Lower lobe of right lung (tissue), 2 donors: ENCODE data around the gene TUBB1. TPM values are rescaled to one million over a fixed set of nuclear protein-coding genes. Genes with fewer than 3 reads are reported as not detected.
A peak's percentile ranks its signal among the peaks of the same experiment; 100 is the strongest.

Experiments
- ATAC-seq, 2 donors: fragments of 200-7000 bp; cut with Tn5 transposase; one replicate each; pipeline ENCODE4 v1.9.1; 2020 to 2022; ENCODE audit warnings: mild to moderate bottlenecking in 2 of 2, moderate library complexity in 2 of 2
- DNase-seq: peaks from one replicate; pipeline ENCODE4 v3.0.0-alpha.2; 2020
- H3K27ac ChIP-seq: fragments of 200-600 bp; one replicate; pipeline ENCODE4 v1.8.0; 2022
- H3K27me3 ChIP-seq: fragments of 200-600 bp; one replicate; pipeline ENCODE4 v1.8.0; 2022; ENCODE audit warnings: low read depth
- H3K36me3 ChIP-seq: fragments of 200-600 bp; one replicate; pipeline ENCODE4 v1.8.0; 2022; ENCODE audit warnings: mild to moderate bottlenecking
- H3K4me1 ChIP-seq: fragments of 200-600 bp; one replicate; pipeline ENCODE4 v1.8.0; 2022
- H3K4me3 ChIP-seq: fragments of 200-600 bp; one replicate; pipeline ENCODE4 v1.8.0; 2022; ENCODE audit warnings: mild to moderate bottlenecking
- H3K9me3 ChIP-seq: fragments of 200-600 bp; one replicate; pipeline ENCODE4 v1.8.0; 2022
- intact Hi-C: fragments of 100-400 bp; cut with DNase I; formaldehyde crosslinking; loops from one replicate; pipeline ENCODE4 v1.11.0; 2022
- total RNA-seq: library from RNA; stranded (reverse); fragmentation: NEBNext Ultra II Directional; extraction: Animal tissue kit (Norgen Biotek cat#: 25700); gene quantifications from one replicate; pipeline ENCODE4 v1.2.1, GENCODE V29; 2021
- TF ChIP-seq, protein P1 (sequence below): fragments of 200-600 bp; IDR thresholded peaks from one replicate; pipeline ENCODE4 v1.8.0; 2022; ENCODE audit warnings: antibody characterized with exemption, mild to moderate bottlenecking
- donor health status: DM: no; HTN: yes; CAD: no; lungs with severe emphysema.

The TUBB1 gene
- total RNA-seq, 1 donor from 2014 or later = 6.5 TPM

DNA sequence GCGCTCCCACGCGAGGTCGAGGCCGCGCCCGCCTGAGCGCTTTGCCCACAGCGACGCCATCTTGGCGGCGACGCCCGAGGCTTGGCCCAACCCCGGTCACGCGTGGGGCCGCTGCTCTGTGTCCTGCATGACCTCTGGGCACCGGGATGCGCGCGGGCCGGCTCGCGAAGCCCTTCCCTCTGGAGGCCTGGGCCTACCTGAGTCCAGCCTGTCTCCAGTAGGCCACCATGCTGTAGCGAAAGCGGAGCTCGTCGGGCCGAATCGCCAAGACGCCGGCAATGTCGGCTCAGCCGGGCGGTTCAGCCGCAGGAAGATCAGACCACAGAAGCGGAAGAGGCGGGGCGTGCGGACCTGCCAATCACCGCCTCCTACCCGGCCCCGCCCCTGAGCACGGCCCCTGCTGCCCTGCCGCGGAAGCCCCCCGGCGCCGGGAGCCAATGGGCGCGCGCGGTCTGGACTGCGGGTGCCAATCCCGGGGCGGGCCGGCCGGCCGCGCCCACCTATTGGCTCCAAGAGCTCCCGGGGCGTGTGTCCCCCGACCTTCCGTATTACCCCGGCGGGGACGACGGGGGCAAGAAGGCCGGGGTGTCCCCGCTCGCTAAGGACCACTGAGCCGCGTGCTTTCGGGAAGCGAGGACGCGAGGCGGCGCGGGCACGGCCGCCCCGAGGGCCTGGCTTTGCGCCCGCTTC is 12.9 kb downstream of the TUBB1 start, which contains the start of gene ATP5F1E:
Gene ATP5F1E, minus strand, starts transcription at position 313 of the 690 bp plus-strand sequence. Its CDS starts 84 bp downstream, at position 229.
- H3K36me3 ChIP-seq = peaks cover 63% of the 10 kb centered on the region
- peak within 1 kb of the TSS; percentile 92 for H3K27ac ChIP-seq
- peaks cover 47% of the 10 kb centered on the region for H3K4me1 ChIP-seq
- DNase-seq = peak; percentile 98
- ATAC-seq = peak; percentile 100
- TF ChIP-seq, protein P1, sequence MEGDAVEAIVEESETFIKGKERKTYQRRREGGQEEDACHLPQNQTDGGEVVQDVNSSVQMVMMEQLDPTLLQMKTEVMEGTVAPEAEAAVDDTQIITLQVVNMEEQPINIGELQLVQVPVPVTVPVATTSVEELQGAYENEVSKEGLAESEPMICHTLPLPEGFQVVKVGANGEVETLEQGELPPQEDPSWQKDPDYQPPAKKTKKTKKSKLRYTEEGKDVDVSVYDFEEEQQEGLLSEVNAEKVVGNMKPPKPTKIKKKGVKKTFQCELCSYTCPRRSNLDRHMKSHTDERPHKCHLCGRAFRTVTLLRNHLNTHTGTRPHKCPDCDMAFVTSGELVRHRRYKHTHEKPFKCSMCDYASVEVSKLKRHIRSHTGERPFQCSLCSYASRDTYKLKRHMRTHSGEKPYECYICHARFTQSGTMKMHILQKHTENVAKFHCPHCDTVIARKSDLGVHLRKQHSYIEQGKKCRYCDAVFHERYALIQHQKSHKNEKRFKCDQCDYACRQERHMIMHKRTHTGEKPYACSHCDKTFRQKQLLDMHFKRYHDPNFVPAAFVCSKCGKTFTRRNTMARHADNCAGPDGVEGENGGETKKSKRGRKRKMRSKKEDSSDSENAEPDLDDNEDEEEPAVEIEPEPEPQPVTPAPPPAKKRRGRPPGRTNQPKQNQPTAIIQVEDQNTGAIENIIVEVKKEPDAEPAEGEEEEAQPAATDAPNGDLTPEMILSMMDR = no peak
- H3K4me3 ChIP-seq = peak within 1 kb of the TSS; percentile 86
- no peaks in the 10 kb centered on the region for H3K9me3 ChIP-seq
- intact Hi-C loops = no loop called here
- H3K27me3 ChIP-seq = no peaks in the 10 kb centered on the region

DNA sequence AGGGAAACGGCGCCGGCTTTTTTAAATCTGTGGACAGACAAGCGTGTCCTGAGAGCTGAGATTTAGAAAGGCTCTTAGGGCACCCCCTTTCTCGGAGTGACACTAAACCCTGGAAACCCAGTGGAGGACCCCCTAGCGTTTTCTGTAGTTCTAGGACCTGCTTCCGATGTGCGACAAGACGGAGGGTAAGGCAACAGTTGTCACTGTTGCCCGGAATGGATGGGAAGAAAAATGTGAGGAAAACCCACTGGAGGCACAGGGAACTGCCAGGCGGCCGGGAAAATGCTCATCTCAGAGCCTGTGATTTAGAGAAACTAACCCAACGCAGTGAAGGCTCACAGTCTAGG is 13.5 kb downstream of the TUBB1 start:
- peaks cover 63% of the 10 kb centered on the region for H3K36me3 ChIP-seq
- TF ChIP-seq, protein P1 = peak; percentile 22
- DNase-seq = no peak
- H3K9me3 ChIP-seq = no peaks in the 10 kb centered on the region
- peaks cover 45% of the 10 kb centered on the region for H3K4me1 ChIP-seq
- H3K4me3 ChIP-seq = peak overlapping the region; percentile 86
- H3K27me3 ChIP-seq = no peaks in the 10 kb centered on the region
- ATAC-seq = peak in 1 of 2 donors; percentile 8
- intact Hi-C loops = no loop called here
- peak overlapping the region; percentile 92 for H3K27ac ChIP-seq

DNA sequence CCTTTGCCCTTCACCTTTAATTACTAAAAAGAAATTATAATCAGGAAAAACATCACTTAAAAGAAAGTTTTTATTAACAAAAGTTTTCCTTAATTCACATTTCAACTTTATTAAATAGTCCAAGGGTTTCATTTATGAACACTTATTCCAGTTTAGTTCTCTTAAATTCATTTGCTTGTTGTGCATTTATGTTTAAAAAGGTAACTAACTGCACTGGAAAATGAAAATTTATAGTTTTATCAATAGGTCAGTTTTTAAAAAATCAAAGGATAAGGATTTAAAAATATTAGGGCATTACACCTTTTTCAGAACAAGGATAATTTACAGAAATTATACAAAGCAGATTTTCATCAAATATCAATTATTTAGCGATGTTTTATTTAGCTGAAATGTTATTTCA is 13.9 kb downstream of the TUBB1 start:
- peak overlapping the region; percentile 92 for H3K27ac ChIP-seq
- peak overlapping the region; percentile 86 for H3K4me3 ChIP-seq
- intact Hi-C loops = no loop called here
- no peaks in the 10 kb centered on the region for H3K9me3 ChIP-seq
- peaks cover 63% of the 10 kb centered on the region for H3K36me3 ChIP-seq
- ATAC-seq = no peak
- TF ChIP-seq, protein P1 = no peak
- DNase-seq = no peak
- no peaks in the 10 kb centered on the region for H3K27me3 ChIP-seq
- H3K4me1 ChIP-seq = peaks cover 41% of the 10 kb centered on the region

DNA sequence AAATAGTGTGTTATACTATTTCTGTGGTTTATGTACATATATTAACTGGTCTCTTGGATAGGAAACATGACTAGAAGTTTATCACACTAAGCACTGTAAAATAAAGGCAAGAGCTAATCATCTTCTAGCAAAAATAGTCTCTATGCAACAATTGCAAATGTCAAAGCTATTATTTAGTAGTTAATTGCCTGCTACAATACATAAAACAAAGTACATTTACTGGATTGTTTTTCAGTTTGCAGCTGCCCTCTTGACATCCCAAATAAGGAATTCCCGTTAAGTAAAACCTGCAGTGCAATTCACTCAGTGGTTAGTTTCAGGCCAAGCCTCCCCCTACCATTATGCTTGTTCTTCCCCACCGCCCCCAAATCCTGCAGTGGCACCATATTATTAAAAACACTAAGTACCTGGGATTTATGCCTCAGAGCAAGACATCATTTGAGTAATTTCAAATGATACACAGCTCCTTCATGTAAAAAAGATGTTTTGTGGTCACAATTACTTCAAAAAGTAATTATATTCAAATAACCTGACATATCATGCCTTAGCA is 14.5 kb downstream of the TUBB1 start:
- Histone ChIP-seq H3K27me3 (no peaks in the 10 kb centered on the region), H3K4me3 (no peak overlapping the region), H3K36me3 (peaks cover 61% of the 10 kb centered on the region), H3K9me3 (no peaks in the 10 kb centered on the region), H3K4me1 (peaks cover 35% of the 10 kb centered on the region), H3K27ac (no peak overlapping the region)
- intact Hi-C loops = no loop called here
- ATAC-seq = no peak
- TF ChIP-seq, protein P1 = no peak
- no peak for DNase-seq

DNA sequence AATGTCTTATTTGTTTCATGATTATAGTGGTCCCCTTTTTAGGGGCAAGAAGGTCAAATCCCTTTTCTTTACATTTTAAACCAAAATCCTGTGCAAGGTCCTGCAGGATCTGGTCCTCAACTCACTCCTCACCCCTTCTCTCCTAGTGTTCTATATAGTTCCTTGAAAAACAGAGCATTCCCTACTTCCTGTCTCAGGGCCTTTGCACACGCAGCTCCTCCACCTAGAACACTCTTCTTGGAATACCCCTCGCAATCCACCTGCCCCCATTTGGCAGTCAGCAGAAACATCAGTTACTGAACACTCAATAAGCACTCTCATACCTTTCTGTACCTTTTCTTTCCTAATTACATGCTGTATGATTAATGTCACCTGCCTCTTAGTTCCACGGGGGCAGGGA is 16.2 kb downstream of the TUBB1 start:
- ATAC-seq = no peak
- TF ChIP-seq, protein P1 = no peak
- H3K27ac ChIP-seq = no peak overlapping the region

More for the DNA sequence above, 16.2 kb downstream of the TUBB1 start:
- H3K27me3 ChIP-seq = no peaks in the 10 kb centered on the region
- no peaks in the 10 kb centered on the region for H3K9me3 ChIP-seq
- H3K4me1 ChIP-seq = peaks cover 30% of the 10 kb centered on the region
- H3K4me3 ChIP-seq = no peak overlapping the region
- intact Hi-C loops = no loop called here
- no peak for DNase-seq
- H3K36me3 ChIP-seq = peaks cover 44% of the 10 kb centered on the region
